Neural cell (in vitro differentiated cells): ENCODE data around the gene IBTK. TPM values are rescaled to one million over a fixed set of nuclear protein-coding genes. Genes with fewer than 3 reads are reported as not detected.

Experiments
- H2AFZ ChIP-seq: fragments of 200-600, 300-800 bp; sonication (generic), shearing (Covaris generic); 2 replicates; pipeline ENCODE4 v1.6.0; 2014; ENCODE audit warnings: low read depth, mild to moderate bottlenecking, antibody characterized with exemption, low read length, moderate library complexity
- H3F3A ChIP-seq: fragments of 200-600 bp; shearing (Covaris generic); 2 replicates; pipeline ENCODE4 v1.6.1; 2016; ENCODE audit warnings: mild to moderate bottlenecking, moderate library complexity, mixed read lengths, antibody characterized with exemption, low read length; ENCODE audit not compliant: insufficient read depth, poor library complexity, severe bottlenecking
- H3K27ac ChIP-seq: fragments of 200-600, 300-800 bp; sonication (generic), shearing (Covaris generic); 2 replicates; pipeline ENCODE4 v1.5.1; 2014; ENCODE audit warnings: mild to moderate bottlenecking, low read length, moderate library complexity
- H3K27me3 ChIP-seq: fragments of 300-800, 200-600 bp; sonication (generic), shearing (Covaris generic); 2 replicates; pipeline ENCODE4 v1.6.0; 2014; ENCODE audit warnings: mild to moderate bottlenecking, low read depth, low read length, moderate library complexity; ENCODE audit not compliant: insufficient read depth
- H3K36me3 ChIP-seq: fragments of 300-800, 200-600 bp; sonication (generic), shearing (Covaris generic); 2 replicates; pipeline ENCODE4 v1.5.1; 2014; ENCODE audit warnings: mild to moderate bottlenecking, antibody characterized with exemption, low read length, moderate library complexity; ENCODE audit not compliant: insufficient read depth
- H3K4me2 ChIP-seq: fragments of 300-800, 200-600 bp; sonication (generic), shearing (Covaris generic); 2 replicates; pipeline ENCODE4 v1.6.0; 2014; ENCODE audit warnings: mild to moderate bottlenecking, low read length
- H3K4me3 ChIP-seq: fragments of 300-800, 200-600 bp; sonication (generic), shearing (Covaris generic); 2 replicates; pipeline ENCODE4 v1.5.1; 2014; ENCODE audit warnings: mild to moderate bottlenecking, low read length, moderate library complexity
- H3K79me2 ChIP-seq: fragments of 200-600 bp; shearing (Covaris generic); replicated peaks from 2 replicates; pipeline ENCODE4 v1.6.0; 2014; ENCODE audit warnings: mild to moderate bottlenecking, low read length, moderate library complexity; ENCODE audit not compliant: insufficient read depth
- H3K9ac ChIP-seq: fragments of 300-800, 200-600 bp; sonication (generic), shearing (Covaris generic); 2 replicates; pipeline ENCODE4 v1.6.1; 2016; ENCODE audit warnings: mild to moderate bottlenecking, low read length, mixed read lengths
- H3K9me2 ChIP-seq: fragments of 200-600 bp; shearing (Covaris generic); 2 replicates; pipeline ENCODE4 v1.6.1; 2016; ENCODE audit warnings: mild to moderate bottlenecking, low read length, mixed read lengths; ENCODE audit not compliant: insufficient read depth
- H3K9me3 ChIP-seq: fragments of 200-600, 300-800 bp; sonication (generic), shearing (Covaris generic); 2 replicates; pipeline ENCODE4 v1.6.1; 2016; ENCODE audit warnings: mild to moderate bottlenecking, mixed run types, low read length, moderate library complexity, mixed read lengths
- H4K20me1 ChIP-seq: fragments of 200-600 bp; shearing (Covaris generic); 2 replicates; pipeline ENCODE4 v1.6.1; 2016; ENCODE audit warnings: mild to moderate bottlenecking, mixed run types; ENCODE audit not compliant: insufficient read depth
- CTCF ChIP-seq: fragments of 450-650 bp; IDR thresholded peaks from 2 replicates; pipeline ENCODE4 v1.5.1; 2014; ENCODE audit warnings: antibody characterized with exemption, mild to moderate bottlenecking, moderate library complexity; ENCODE audit not compliant: poor library complexity, severe bottlenecking
- EZH2 ChIP-seq: fragments of 200-600, 300-800 bp; shearing (Covaris generic), sonication (generic); IDR thresholded peaks from 2 replicates; pipeline ENCODE4 v1.6.1; 2014; ENCODE audit warnings: antibody characterized with exemption, low read length, borderline replicate concordance, mild to moderate bottlenecking; ENCODE audit not compliant: insufficient read depth, poor library complexity, severe bottlenecking
- MXI1 ChIP-seq: fragments of 450-650 bp; conservative IDR thresholded peaks from 2 replicates; pipeline ENCODE4 v1.6.1; 2014; ENCODE audit warnings: antibody characterized with exemption, mild to moderate bottlenecking; ENCODE audit not compliant: poor library complexity, severe bottlenecking
- POLR2AphosphoS5 ChIP-seq: IDR thresholded peaks from 2 replicates; pipeline ENCODE4 v1.6.1; 2012
- RAD21 ChIP-seq: fragments of 450-650 bp; conservative IDR thresholded peaks from 2 replicates; pipeline ENCODE4 v1.6.1; 2014; ENCODE audit warnings: antibody characterized with exemption, mild to moderate bottlenecking, moderate library complexity
- REST ChIP-seq: IDR thresholded peaks from 2 replicates; pipeline ENCODE4 v1.6.1; 2012; ENCODE audit warnings: borderline replicate concordance
- SMC3 ChIP-seq: fragments of 450-650 bp; conservative IDR thresholded peaks from 2 replicates; pipeline ENCODE4 v1.6.1; 2014; ENCODE audit warnings: antibody characterized with exemption, mild to moderate bottlenecking, moderate library complexity; ENCODE audit not compliant: poor library complexity
- TAF1 ChIP-seq: IDR thresholded peaks from 2 replicates; pipeline ENCODE4 v1.6.1; 2012; ENCODE audit warnings: low read depth
- polyA plus RNA-seq: library from polyadenylated mRNA; depleted of rRNA; stranded (reverse); fragments of >200 nt; gene quantifications from 2 replicates; pipeline ENCODE4 v1.2.3, GENCODE V29; 2014

The IBTK gene
- polyA plus RNA-seq, 1 donor from 2014 or later, result 64.6 TPM

- H3K27me3 ChIP-seq, result no peaks in the 10 kb centered on the region
- peaks cover 9% of the 10 kb centered on the region for H3K36me3 ChIP-seq
- no peaks in the 10 kb centered on the region for H3F3A ChIP-seq
- no peak overlapping the region for H2AFZ ChIP-seq
- H3K4me2 ChIP-seq, result no peak overlapping the region
- H3K27ac ChIP-seq, result no peak overlapping the region
- H3K9ac ChIP-seq, result no peak overlapping the region
- no peaks in the 10 kb centered on the region for H3K9me2 ChIP-seq
- H3K9me3 ChIP-seq, result no peaks in the 10 kb centered on the region
- no peak overlapping the region for H3K4me3 ChIP-seq
- TF ChIP-seq REST (no peak), EZH2 (no peak), CTCF (no peak), SMC3 (no peak), MXI1 (no peak), RAD21 (no peak), TAF1 (no peak), POLR2AphosphoS5 (no peak)
- H3K79me2 ChIP-seq, result no peaks in the 10 kb centered on the region
- H4K20me1 ChIP-seq, result no peaks in the 10 kb centered on the region
These were observed 31.0 kb downstream of the IBTK start for GRCh38 chr6:82216549-82216948.

- Histone ChIP-seq H3K27ac (no peak overlapping the region), H3K9me2 (no peaks in the 10 kb centered on the region), H3K79me2 (no peaks in the 10 kb centered on the region), H3K36me3 (peaks cover 5% of the 10 kb centered on the region), H3K9me3 (no peaks in the 10 kb centered on the region), H3F3A (no peaks in the 10 kb centered on the region), H2AFZ (no peak overlapping the region), H3K27me3 (no peaks in the 10 kb centered on the region), H4K20me1 (no peaks in the 10 kb centered on the region), H3K9ac (no peak overlapping the region), H3K4me3 (no peak overlapping the region), H3K4me2 (no peak overlapping the region)
- TF ChIP-seq EZH2 (no peak), RAD21 (no peak), MXI1 (no peak), REST (no peak), TAF1 (no peak), POLR2AphosphoS5 (no peak)
These were observed 36.2 kb downstream of the IBTK start for GRCh38 chr6:82211326-82211725.
